HCT116 (cell line): ENCODE measurements around the gene PLPP6. TPM values are rescaled to one million over a fixed set of nuclear protein-coding genes. Genes with fewer than 3 reads are reported as not detected.

Experiments
- ATAC-seq: fragments of 200-7000 bp; cut with Tn5 transposase; 2 replicates; pipeline ENCODE4 v1.9.1; 2020; ENCODE audit warnings: mild to moderate bottlenecking, moderate library complexity
- BruUV-seq: library from RNA; stranded (reverse); fragments of 400-500 nt; replicated peaks from 2 replicates; lab custom pipeline; 2021; lab: Mats Ljungman, UMichigan
- CTCF ChIA-PET: fragments of 300-600 bp; sonication (Branson Sonifier 250); formaldehyde crosslinking; loops from one replicate; lab custom pipeline; 2021; ENCODE audit warnings: antibody characterized with exemption; lab: Charles Lee
- POLR2A ChIA-PET: fragments of 300-600, 350-600 bp; sonication (Branson Sonifier 250); formaldehyde crosslinking; loops from one replicate; lab custom pipeline; 2021; ENCODE audit warnings: antibody characterized with exemption; lab: Charles Lee
- RAD21 ChIA-PET, 2 experiments: fragments of 300-600 bp; sonication (Branson Sonifier 250); formaldehyde crosslinking; loops; one replicate each; lab custom pipeline; 2023; ENCODE audit warnings: low total read pairs in 2 of 2; ENCODE audit not compliant: uncharacterized antibody in 2 of 2, unreplicated experiment in 2 of 2, low non-redundant PET in 1 of 2; lab: Charles Lee
- DNase-seq: peaks from one replicate; pipeline ENCODE4 v3.0.0-alpha.2; 2010; ENCODE audit warnings: low read depth, low spot score
- H2AFZ ChIP-seq: fragments of 200-600 bp; shearing (Covaris generic), sonication (generic); 2 replicates; pipeline ENCODE4 v1.6.1; 2017; ENCODE audit warnings: low read depth, mixed run types, mixed read lengths, antibody characterized with exemption, low read length; ENCODE audit not compliant: poor library complexity, severe bottlenecking
- H3K27ac ChIP-seq: 2 replicates; pipeline ENCODE4 v1.5.1; 2012; ENCODE audit warnings: low read depth, low read length
- H3K27me3 ChIP-seq: fragments of 200-600 bp; sonication (generic); 2 replicates; pipeline ENCODE4 v1.6.1; 2016; ENCODE audit warnings: mixed run types, low read length, mixed read lengths; ENCODE audit not compliant: insufficient read depth
- H3K36me3 ChIP-seq, 2 experiments: fragments of 200-500 bp in 1 of 2; fragments of 200-600 bp in 1 of 2; sonication (Bioruptor generic) in 1 of 2; sonication (generic) in 1 of 2; 2 replicates each; pipeline versions ENCODE4 v1.5.1 to v1.6.1; 2014 to 2016; ENCODE audit warnings: low read length in 2 of 2, inconsistent platforms in 1 of 2, mixed read lengths in 1 of 2, mixed run types in 1 of 2; ENCODE audit not compliant: insufficient read depth in 2 of 2, control insufficient read depth in 1 of 2
- H3K4me1 ChIP-seq, 2 experiments: fragments of 200-600 bp in 1 of 2; sonication (generic) in 1 of 2; 2 replicates each; pipeline versions ENCODE4 v1.5.1 to v1.6.1; 2012 to 2017; ENCODE audit warnings: low read length in 2 of 2, inconsistent platforms in 1 of 2, mild to moderate bottlenecking in 1 of 2, mixed read lengths in 1 of 2, mixed run types in 1 of 2, moderate library complexity in 1 of 2; ENCODE audit not compliant: insufficient read depth in 2 of 2, control insufficient read depth in 1 of 2
- H3K4me2 ChIP-seq: fragments of 200-600 bp; sonication (generic); 2 replicates; pipeline ENCODE4 v1.6.1; 2017; ENCODE audit warnings: mixed run types, low read length, mixed read lengths
- H3K4me3 ChIP-seq, 2 experiments: fragments of 200-600 bp in 1 of 2; sonication (generic) in 1 of 2; replicated peaks in 1 of 2; 2 replicates each; pipeline ENCODE4 v1.5.1; 2011 to 2016; ENCODE audit warnings: low read length in 2 of 2, control low read depth in 1 of 2, low read depth in 1 of 2, mild to moderate bottlenecking in 1 of 2, mixed read lengths in 1 of 2, mixed run types in 1 of 2
- H3K79me2 ChIP-seq: fragments of 200-600 bp; sonication (generic); 2 replicates; pipeline ENCODE4 v1.6.1; 2017; ENCODE audit warnings: mild to moderate bottlenecking, mixed run types, low read length, moderate library complexity, mixed read lengths; ENCODE audit not compliant: insufficient read depth
- H3K9ac ChIP-seq: fragments of 200-600 bp; sonication (generic); 2 replicates; pipeline ENCODE4 v1.6.1; 2016; ENCODE audit warnings: low read length, mixed read lengths
- H3K9me2 ChIP-seq: fragments of 200-600 bp; sonication (generic), shearing (Covaris generic); 2 replicates; pipeline ENCODE4 v1.6.1; 2017; ENCODE audit warnings: mixed run types, mild to moderate bottlenecking, moderate library complexity; ENCODE audit not compliant: insufficient read depth
- H3K9me3 ChIP-seq, 2 experiments: fragments of 200-500 bp in 1 of 2; fragments of 200-600 bp in 1 of 2; sonication (Bioruptor generic) in 1 of 2; sonication (generic) in 1 of 2; 2 replicates each; pipeline ENCODE4 v1.6.1; 2014 to 2017; ENCODE audit warnings: low read length in 2 of 2, mixed read lengths in 2 of 2, inconsistent platforms in 1 of 2, low read depth in 1 of 2, mild to moderate bottlenecking in 1 of 2, mixed run types in 1 of 2, moderate library complexity in 1 of 2; ENCODE audit not compliant: control insufficient read depth in 1 of 2, insufficient read depth in 1 of 2
- H4K20me1 ChIP-seq: fragments of 200-600 bp; sonication (generic), shearing (Covaris generic); 2 replicates; pipeline ENCODE4 v1.6.1; 2017; ENCODE audit warnings: mixed run types, mild to moderate bottlenecking, moderate library complexity; ENCODE audit not compliant: insufficient read depth
- CEBPB ChIP-seq: IDR thresholded peaks from 2 replicates; pipeline ENCODE4 v1.6.1; 2012; ENCODE audit warnings: low read depth
- FOSL1 ChIP-seq: IDR thresholded peaks from 2 replicates; pipeline ENCODE4 v1.6.1; 2012; ENCODE audit warnings: low read depth
- POLR2AphosphoS5 ChIP-seq: IDR thresholded peaks from 2 replicates; pipeline ENCODE4 v1.6.1; 2011; ENCODE audit warnings: mild to moderate bottlenecking, low read depth, low read length, moderate library complexity
- RAD21 ChIP-seq: IDR thresholded peaks from 2 replicates; pipeline ENCODE4 v1.6.1; 2012; ENCODE audit warnings: low read depth, mild to moderate bottlenecking
- SRF ChIP-seq: IDR thresholded peaks from 2 replicates; pipeline ENCODE4 v1.6.1; 2012; ENCODE audit warnings: low read depth
- YY1 ChIP-seq: IDR thresholded peaks from 2 replicates; pipeline ENCODE4 v1.6.1; 2011; ENCODE audit warnings: low read length, low read depth, moderate library complexity, mild to moderate bottlenecking; ENCODE audit not compliant: insufficient replicate concordance; ENCODE audit errors: extremely low read depth
- ZFX ChIP-seq: fragments of 450-650 bp; IDR thresholded peaks from 2 replicates; pipeline ENCODE4 v1.6.1; 2017
- ZNF274 ChIP-seq: fragments of 200-500 bp; sonication (Bioruptor generic); IDR thresholded peaks from 2 replicates; pipeline ENCODE4 v1.6.1; 2014; ENCODE audit warnings: mild to moderate bottlenecking, low read depth, low read length, inconsistent platforms
- intact Hi-C: fragments of 100-400 bp; cut with micrococcal nuclease; formaldehyde crosslinking; loops from 2 replicates; pipeline ENCODE4 v1.10.0; 2022
- total RNA-seq: library from RNA; stranded (reverse); gene quantifications from one replicate; pipeline ENCODE4 v1.2.1, GENCODE V29; 2021; ENCODE audit not compliant: unreplicated experiment
- TF ChIP-seq, protein P1 (sequence below), 3 experiments: fragments of 200-600 bp in 1 of 3; sonication (generic) in 1 of 3; IDR thresholded peaks in 2 of 3; conservative IDR thresholded peaks in 1 of 3; 2 replicates each; pipeline ENCODE4 v1.5.1; 2012 to 2017; ENCODE audit warnings: low read depth in 2 of 3, low read length in 2 of 3, antibody characterized with exemption in 1 of 3, borderline replicate concordance in 1 of 3, control low read depth in 1 of 3, mild to moderate bottlenecking in 1 of 3, mixed read lengths in 1 of 3, mixed run types in 1 of 3, moderate library complexity in 1 of 3; ENCODE audit not compliant: insufficient read depth in 1 of 3

Gene PLPP6
- total RNA-seq, 1 experiment from 2014 or later: 5.0 TPM

GRCh38 chr9:4618700-4619099 is 43.4 kb upstream of the PLPP6 start:
- Histone ChIP-seq H3K9ac (no peak overlapping the region), H3K79me2 (no peaks in the 10 kb centered on the region), H3K4me2 (no peak overlapping the region), H3K36me3 (no peaks in the 10 kb centered on the region), H3K4me1 (peaks cover 0 to 2% of the 10 kb centered on the region in 2 experiments; a peak in 1 of 4 replicates), H2AFZ (no peak overlapping the region), H3K9me3 (no peaks in the 10 kb centered on the region), H3K4me3 (no peak overlapping the region), H3K9me2 (no peaks in the 10 kb centered on the region), H3K27me3 (no peaks in the 10 kb centered on the region), H4K20me1 (no peaks in the 10 kb centered on the region), H3K27ac (no peak overlapping the region)
- TF ChIP-seq FOSL1 (no peak), YY1 (no peak), CEBPB (no peak), ZFX (no peak), RAD21 (no peak), ZNF274 (no peak), POLR2AphosphoS5 (no peak), SRF (no peak)
- TF ChIP-seq, protein P1, sequence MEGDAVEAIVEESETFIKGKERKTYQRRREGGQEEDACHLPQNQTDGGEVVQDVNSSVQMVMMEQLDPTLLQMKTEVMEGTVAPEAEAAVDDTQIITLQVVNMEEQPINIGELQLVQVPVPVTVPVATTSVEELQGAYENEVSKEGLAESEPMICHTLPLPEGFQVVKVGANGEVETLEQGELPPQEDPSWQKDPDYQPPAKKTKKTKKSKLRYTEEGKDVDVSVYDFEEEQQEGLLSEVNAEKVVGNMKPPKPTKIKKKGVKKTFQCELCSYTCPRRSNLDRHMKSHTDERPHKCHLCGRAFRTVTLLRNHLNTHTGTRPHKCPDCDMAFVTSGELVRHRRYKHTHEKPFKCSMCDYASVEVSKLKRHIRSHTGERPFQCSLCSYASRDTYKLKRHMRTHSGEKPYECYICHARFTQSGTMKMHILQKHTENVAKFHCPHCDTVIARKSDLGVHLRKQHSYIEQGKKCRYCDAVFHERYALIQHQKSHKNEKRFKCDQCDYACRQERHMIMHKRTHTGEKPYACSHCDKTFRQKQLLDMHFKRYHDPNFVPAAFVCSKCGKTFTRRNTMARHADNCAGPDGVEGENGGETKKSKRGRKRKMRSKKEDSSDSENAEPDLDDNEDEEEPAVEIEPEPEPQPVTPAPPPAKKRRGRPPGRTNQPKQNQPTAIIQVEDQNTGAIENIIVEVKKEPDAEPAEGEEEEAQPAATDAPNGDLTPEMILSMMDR (IDR thresholded peaks at IDR 0.05 in 2 of 3, conservative IDR thresholded peaks at IDR 0.05 in 1 of 3; ENCODE audit: borderline replicate concordance in 1 of 3, insufficient read depth in 1 of 3, low read depth in 2 of 3, low read length in 2 of 3): no peak
- ChIA-PET POLR2A (no interaction called here), RAD21 (no interaction called here), CTCF (no interaction called here)
- ATAC-seq (no peak), DNase-seq (no peak)
- intact Hi-C loops: no loop called here
- no TSS peak for BruUV-seq
